ENCODE measurements around the gene AQP2.

AQP2 gene

GRCh38 chr12:49949866-49950265, 671 bp upstream of the AQP2 start:
- no peaks in the 10 kb centered on the region for H3K79me2 ChIP-seq (ENCODE audit: insufficient read depth, low read depth)
- H3K4me2 ChIP-seq: no peak overlapping the region
- H3K27ac ChIP-seq: no peak overlapping the region
- no peaks in the 10 kb centered on the region for H4K20me1 ChIP-seq (ENCODE audit: insufficient read depth)
- no peak overlapping the region for H3K4me3 ChIP-seq (IDR thresholded peaks at IDR 0.05; ENCODE audit: insufficient read depth, low read depth, low read length)
- TF ChIP-seq, protein P1, sequence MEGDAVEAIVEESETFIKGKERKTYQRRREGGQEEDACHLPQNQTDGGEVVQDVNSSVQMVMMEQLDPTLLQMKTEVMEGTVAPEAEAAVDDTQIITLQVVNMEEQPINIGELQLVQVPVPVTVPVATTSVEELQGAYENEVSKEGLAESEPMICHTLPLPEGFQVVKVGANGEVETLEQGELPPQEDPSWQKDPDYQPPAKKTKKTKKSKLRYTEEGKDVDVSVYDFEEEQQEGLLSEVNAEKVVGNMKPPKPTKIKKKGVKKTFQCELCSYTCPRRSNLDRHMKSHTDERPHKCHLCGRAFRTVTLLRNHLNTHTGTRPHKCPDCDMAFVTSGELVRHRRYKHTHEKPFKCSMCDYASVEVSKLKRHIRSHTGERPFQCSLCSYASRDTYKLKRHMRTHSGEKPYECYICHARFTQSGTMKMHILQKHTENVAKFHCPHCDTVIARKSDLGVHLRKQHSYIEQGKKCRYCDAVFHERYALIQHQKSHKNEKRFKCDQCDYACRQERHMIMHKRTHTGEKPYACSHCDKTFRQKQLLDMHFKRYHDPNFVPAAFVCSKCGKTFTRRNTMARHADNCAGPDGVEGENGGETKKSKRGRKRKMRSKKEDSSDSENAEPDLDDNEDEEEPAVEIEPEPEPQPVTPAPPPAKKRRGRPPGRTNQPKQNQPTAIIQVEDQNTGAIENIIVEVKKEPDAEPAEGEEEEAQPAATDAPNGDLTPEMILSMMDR (conservative IDR thresholded peaks at IDR 0.05; ENCODE audit: low read depth, low read length): no peak
- H3K36me3 ChIP-seq (ENCODE audit: insufficient read depth): no peaks in the 10 kb centered on the region
- H2AFZ ChIP-seq (ENCODE audit: low read depth): no peak overlapping the region
- H3K27me3 ChIP-seq (ENCODE audit: insufficient read depth, low read depth): no peaks in the 10 kb centered on the region
- peaks cover 4% of the 10 kb centered on the region for H3K4me1 ChIP-seq (ENCODE audit: low read depth, poor library complexity, severe bottlenecking)
- no peak overlapping the region for H3K9ac ChIP-seq

DNA sequence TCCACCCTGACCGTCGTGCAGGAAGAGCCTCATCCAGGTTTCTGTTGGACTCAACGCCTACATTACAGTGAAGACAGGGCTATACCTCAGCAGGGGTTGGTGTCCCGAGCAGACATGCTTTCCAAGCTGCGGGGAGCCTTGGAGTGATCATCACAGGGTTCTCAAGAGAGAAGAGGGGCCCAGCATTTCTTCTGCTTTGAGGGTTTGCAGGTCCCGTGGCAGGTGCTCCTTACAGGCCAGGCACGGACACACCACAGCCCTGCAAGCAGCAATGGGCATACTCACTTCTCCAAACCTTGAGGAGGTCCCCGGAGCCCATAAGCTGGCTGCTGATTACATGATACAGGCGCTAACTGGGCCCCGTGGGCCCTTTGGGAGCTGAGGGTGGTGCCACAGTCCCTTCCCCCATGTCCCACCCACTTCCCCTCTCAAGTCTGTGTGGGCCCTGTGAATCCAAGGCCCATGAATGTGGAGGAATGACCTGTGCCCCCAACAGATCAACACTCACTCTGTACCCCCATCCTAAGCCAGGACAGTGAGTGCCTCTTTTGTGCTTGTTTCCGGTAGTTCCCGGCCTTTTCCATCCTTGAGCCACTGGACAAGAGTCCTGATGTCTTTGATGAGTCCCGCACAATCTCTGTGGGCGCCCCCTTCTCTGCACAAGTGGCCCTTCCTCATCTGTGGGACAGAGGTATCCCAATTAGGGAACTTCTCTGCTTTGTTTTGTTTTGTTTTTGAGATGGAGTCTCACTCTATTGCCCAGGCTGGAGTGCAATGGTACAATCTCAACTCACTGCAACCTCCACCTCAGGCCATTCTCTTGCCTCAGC, 1.1 kb downstream of the AQP2 start:
- no peak overlapping the region for H3K9ac ChIP-seq
- no peak overlapping the region for H3K4me2 ChIP-seq
- H3K4me3 ChIP-seq (IDR thresholded peaks at IDR 0.05; ENCODE audit: insufficient read depth, low read depth, low read length): no peak overlapping the region
- H3K27me3 ChIP-seq (ENCODE audit: insufficient read depth, low read depth): no peaks in the 10 kb centered on the region
- H3K36me3 ChIP-seq (ENCODE audit: insufficient read depth): no peaks in the 10 kb centered on the region
- H2AFZ ChIP-seq (ENCODE audit: low read depth): no peak overlapping the region
- TF ChIP-seq, protein P1 (conservative IDR thresholded peaks at IDR 0.05; ENCODE audit: low read depth, low read length): no peak
- no peaks in the 10 kb centered on the region for H3K4me1 ChIP-seq (ENCODE audit: low read depth, poor library complexity, severe bottlenecking)
- no peaks in the 10 kb centered on the region for H4K20me1 ChIP-seq (ENCODE audit: insufficient read depth)
- no peaks in the 10 kb centered on the region for H3K79me2 ChIP-seq (ENCODE audit: insufficient read depth, low read depth)
- no peak overlapping the region for H3K27ac ChIP-seq

DNA sequence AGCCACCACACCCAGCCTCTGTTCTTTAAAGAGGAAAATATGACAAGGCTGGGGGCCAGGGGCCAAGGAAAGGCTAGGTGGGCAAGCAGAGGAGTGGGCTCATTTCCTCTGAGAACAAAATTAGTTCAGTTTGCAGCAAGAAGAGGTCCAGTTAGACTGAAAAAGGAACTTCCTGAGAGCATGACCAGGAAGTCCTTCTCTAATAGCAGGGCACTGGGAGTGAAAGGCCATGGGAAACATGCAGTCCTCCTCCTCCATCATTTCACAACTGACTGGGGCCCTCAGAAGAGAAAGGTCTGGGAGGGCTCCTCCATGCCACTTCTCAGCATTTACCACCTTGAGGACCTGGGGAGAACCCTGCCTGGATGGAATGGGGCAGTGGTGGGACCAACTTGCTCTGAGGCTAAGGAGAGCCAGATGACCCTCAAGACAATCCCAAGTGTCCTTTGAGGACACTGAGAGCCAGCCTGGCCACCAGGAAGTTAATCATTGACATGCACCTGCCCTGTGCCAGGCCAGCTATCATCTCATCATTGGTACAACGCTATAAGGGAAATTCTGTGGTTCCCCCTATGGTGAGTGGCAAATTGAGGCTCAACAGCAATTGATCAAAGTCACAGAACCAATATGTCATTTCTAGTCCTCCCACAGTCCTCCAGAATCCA, 2.0 kb downstream of the AQP2 start:
- H3K79me2 ChIP-seq (ENCODE audit: insufficient read depth, low read depth): no peaks in the 10 kb centered on the region
- H3K27ac ChIP-seq: no peak overlapping the region
- H3K27me3 ChIP-seq (ENCODE audit: insufficient read depth, low read depth): peaks cover 4% of the 10 kb centered on the region; the same call in 1 of the 2 replicates
- TF ChIP-seq, protein P1 (conservative IDR thresholded peaks at IDR 0.05; ENCODE audit: low read depth, low read length): no peak
- no peaks in the 10 kb centered on the region for H4K20me1 ChIP-seq (ENCODE audit: insufficient read depth)
- no peaks in the 10 kb centered on the region for H3K36me3 ChIP-seq (ENCODE audit: insufficient read depth)
- no peaks in the 10 kb centered on the region for H3K4me1 ChIP-seq (ENCODE audit: low read depth, poor library complexity, severe bottlenecking)
- no peak overlapping the region for H3K4me3 ChIP-seq (IDR thresholded peaks at IDR 0.05; ENCODE audit: insufficient read depth, low read depth, low read length)
- H2AFZ ChIP-seq (ENCODE audit: low read depth): no peak overlapping the region
- no peak overlapping the region for H3K9ac ChIP-seq
- H3K4me2 ChIP-seq: no peak overlapping the region

DNA sequence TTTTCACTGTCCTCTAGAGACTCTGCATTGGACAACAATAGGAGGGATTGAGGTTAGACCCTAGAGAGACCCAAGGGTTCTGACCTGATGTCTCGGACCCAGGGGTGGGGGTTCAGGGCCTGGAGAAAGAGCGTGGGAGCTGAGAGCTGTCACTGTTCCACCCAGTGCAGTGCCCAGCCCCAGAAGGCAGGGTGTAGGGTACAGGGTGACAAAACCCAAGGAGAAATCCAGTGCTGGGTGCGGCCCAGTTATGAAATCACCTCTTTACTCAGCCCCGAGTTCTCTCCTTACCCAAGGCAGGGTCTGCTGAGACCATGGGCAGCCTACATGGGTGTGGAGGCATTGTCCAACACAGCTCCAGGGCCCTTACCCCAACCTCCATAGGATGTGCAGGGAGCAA, 2.6 kb downstream of the AQP2 start:
- no peak overlapping the region for H3K27ac ChIP-seq
- H3K4me3 ChIP-seq (IDR thresholded peaks at IDR 0.05; ENCODE audit: insufficient read depth, low read depth, low read length): no peak overlapping the region
- no peaks in the 10 kb centered on the region for H3K79me2 ChIP-seq (ENCODE audit: insufficient read depth, low read depth)
- no peaks in the 10 kb centered on the region for H3K36me3 ChIP-seq (ENCODE audit: insufficient read depth)
- H3K4me2 ChIP-seq: no peak overlapping the region
- no peaks in the 10 kb centered on the region for H4K20me1 ChIP-seq (ENCODE audit: insufficient read depth)
- TF ChIP-seq, protein P1 (conservative IDR thresholded peaks at IDR 0.05; ENCODE audit: low read depth, low read length): no peak
- no peak overlapping the region for H3K9ac ChIP-seq
- H3K27me3 ChIP-seq (ENCODE audit: insufficient read depth, low read depth): peaks cover 8% of the 10 kb centered on the region; the same call in 1 of the 2 replicates
- H3K4me1 ChIP-seq (ENCODE audit: low read depth, poor library complexity, severe bottlenecking): no peaks in the 10 kb centered on the region
- no peak overlapping the region for H2AFZ ChIP-seq (ENCODE audit: low read depth)
